ENCODE measurements around the gene GRAP. TPM values are rescaled to one million over a fixed set of nuclear protein-coding genes. Genes with fewer than 3 reads are reported as not detected.

GRAP gene
- total and polyA plus RNA-seq, 10 of the 15 experiments (the other 5 are each of a cell fraction or from before 2014, with no cell fraction given): 0.58 to 78.3 (median 36.6) TPM

GRCh38 chr17:19015428-19015827, 31.3 kb downstream of the GRAP start:
- H3K79me2 ChIP-seq (ENCODE audit: control insufficient read depth, insufficient read depth, low read length): no peaks in the 10 kb centered on the region
- DNase-seq (ENCODE audit: low read depth, low spot score) (no peak), ATAC-seq (no peak), FAIRE-seq (no peak)
- H3K36me3 ChIP-seq (ENCODE audit: control insufficient read depth in 2 of 2, insufficient read depth in 2 of 2, low read length in 1 of 2): peaks cover 0 to 1% of the 10 kb centered on the region in 2 experiments; a peak in 1 of 4 replicates
- H3K4me2 ChIP-seq (ENCODE audit: control insufficient read depth, insufficient read depth): no peak overlapping the region
- H3K4me3 ChIP-seq: no peak overlapping the region
- H2AFZ ChIP-seq (ENCODE audit: control insufficient read depth, low read depth, low read length): no peak overlapping the region
- no TSS peak for BruUV-seq (replicated peaks)
- CTCF ChIA-PET: no interaction called here
- no peaks in the 10 kb centered on the region for H3K27me3 ChIP-seq (replicated peaks in 1 of 2; ENCODE audit: control insufficient read depth in 2 of 2, insufficient read depth in 2 of 2, low read length in 1 of 2)
- no peak overlapping the region for H3K27ac ChIP-seq (ENCODE audit: control insufficient read depth, insufficient read depth)
- RAD21 ChIA-PET (ENCODE audit: unreplicated experiment): no interaction called here
- POLR2A ChIA-PET: no interaction called here
- no peak overlapping the region for H3K9ac ChIP-seq (ENCODE audit: control insufficient read depth, insufficient read depth, low read length)
- in situ Hi-C loops (cut with MboI): no loop called here
- intact Hi-C loops (cut with micrococcal nuclease; ENCODE audit: unreplicated experiment): no loop called here
- no peaks in the 10 kb centered on the region for H4K20me1 ChIP-seq (ENCODE audit: control insufficient read depth, insufficient read depth)
- WGBS (ENCODE audit: insufficient coverage, insufficient replicate concordance, low lambda C conversion rate, missing lambda C conversion rate): 26% methylated on average over 6 of the region's 7 CpGs
- SMC1A ChIA-PET (ENCODE audit: uncharacterized antibody, unreplicated experiment): interaction anchor here (1.6 kb wide), 1 partner anchor 55 kb away, joined by 4 read pairs; no protein-coding TSS in a partner anchor
- no peaks in the 10 kb centered on the region for H3K9me3 ChIP-seq (replicated peaks; ENCODE audit: control insufficient read depth, insufficient read depth, low read length)
- TF ChIP-seq IRF4 (IDR thresholded peaks at IDR 0.05; ENCODE audit: low read depth, low read length): no peak
- TF ChIP-seq SIX5 (IDR thresholded peaks at IDR 0.05; ENCODE audit: low read depth, low read length, severe bottlenecking): no peak
- no peaks in the 10 kb centered on the region for H3K4me1 ChIP-seq (ENCODE audit: control insufficient read depth, insufficient read depth, low read length)

GRCh38 chr17:19014628-19015215, 32.0 kb downstream of the GRAP start:
- intact Hi-C loops (cut with micrococcal nuclease; ENCODE audit: unreplicated experiment): no loop called here
- POLR2A ChIA-PET: no interaction called here
- TF ChIP-seq YY1 (IDR thresholded peaks at IDR 0.05; ENCODE audit: low read depth, low read length): no peak
- TF ChIP-seq IKZF1 (conservative IDR thresholded peaks at IDR 0.05): no peak
- TF ChIP-seq NFYB (IDR thresholded peaks at IDR 0.05; ENCODE audit: insufficient read depth, low read depth, low read length): no peak
- no peak for TF ChIP-seq SMAD5 (IDR thresholded peaks at IDR 0.05; ENCODE audit: low read depth)
- no peak for TF ChIP-seq STAT3 (IDR thresholded peaks at IDR 0.05; ENCODE audit: low read depth, low read length)
- no peak for TF ChIP-seq RELA (IDR thresholded peaks at IDR 0.05; ENCODE audit: borderline replicate concordance, partially characterized antibody)
- no peak for TF ChIP-seq ZSCAN29 (IDR thresholded peaks at IDR 0.05)
- TF ChIP-seq SP1 (IDR thresholded peaks at IDR 0.05; ENCODE audit: low read depth, low read length): no peak
- TF ChIP-seq POLR2A (IDR thresholded peaks at IDR 0.05; ENCODE audit: low read depth, low read length): no peak
- TF ChIP-seq CEBPB (IDR thresholded peaks at IDR 0.05; ENCODE audit: borderline replicate concordance in 1 of 2, low read depth in 2 of 2, low read length in 2 of 2): no peak

More at GRCh38 chr17:19014628-19015215, 32.0 kb downstream of the GRAP start:
- Histone ChIP-seq H4K20me1 (ENCODE audit: control insufficient read depth, insufficient read depth) (no peaks in the 10 kb centered on the region), H3K4me3 (no peak overlapping the region), H3K79me2 (ENCODE audit: control insufficient read depth, insufficient read depth, low read length) (no peaks in the 10 kb centered on the region), H3K4me1 (ENCODE audit: control insufficient read depth, insufficient read depth, low read length) (no peaks in the 10 kb centered on the region), H3K9me3 (replicated peaks; ENCODE audit: control insufficient read depth, insufficient read depth, low read length) (no peaks in the 10 kb centered on the region), H3K9ac (ENCODE audit: control insufficient read depth, insufficient read depth, low read length) (no peak overlapping the region), H2AFZ (ENCODE audit: control insufficient read depth, low read depth, low read length) (no peak overlapping the region), H3K36me3 (ENCODE audit: control insufficient read depth in 2 of 2, insufficient read depth in 2 of 2, low read length in 1 of 2) (no peaks in the 10 kb centered on the region; a peak in 1 of 4 replicates), H3K4me2 (ENCODE audit: control insufficient read depth, insufficient read depth) (no peak overlapping the region), H3K27ac (ENCODE audit: control insufficient read depth, insufficient read depth) (no peak overlapping the region), H3K27me3 (replicated peaks in 1 of 2; ENCODE audit: control insufficient read depth in 2 of 2, insufficient read depth in 2 of 2, low read length in 1 of 2) (no peaks in the 10 kb centered on the region)
- in situ Hi-C loops (cut with MboI): no loop called here
- no peak for DNase-seq (ENCODE audit: low read depth, low spot score)
- RAD21 ChIA-PET (ENCODE audit: unreplicated experiment): no interaction called here
- FAIRE-seq: no peak
- CTCF ChIA-PET: no interaction called here
- ATAC-seq: no peak
- no TSS peak for BruUV-seq (replicated peaks)
- SMC1A ChIA-PET (ENCODE audit: uncharacterized antibody, unreplicated experiment): interaction anchor here (1.6 kb wide), 1 partner anchor 54 kb away, joined by 4 read pairs; no protein-coding TSS in a partner anchor
- WGBS (ENCODE audit: insufficient coverage, insufficient replicate concordance, low lambda C conversion rate, missing lambda C conversion rate): 69% methylated on average over 29 of the region's 29 CpGs
